ENCODE results near the gene CDK5RAP2. TPM values are rescaled to one million over a fixed set of nuclear protein-coding genes. Genes with fewer than 3 reads are reported as not detected.
"Not testable (repeated sequence)": the region's sequence is repeated elsewhere in the genome, so short reads cannot be mapped to it uniquely, and the experiment has no call there.

CDK5RAP2 gene
- total RNA-seq, 1 donor from 2014 or later = 26.8 TPM

GRCh38 chr9:120464887-120465421 is 115.0 kb downstream of the CDK5RAP2 start:
- no peak for DNase-seq

DNA sequence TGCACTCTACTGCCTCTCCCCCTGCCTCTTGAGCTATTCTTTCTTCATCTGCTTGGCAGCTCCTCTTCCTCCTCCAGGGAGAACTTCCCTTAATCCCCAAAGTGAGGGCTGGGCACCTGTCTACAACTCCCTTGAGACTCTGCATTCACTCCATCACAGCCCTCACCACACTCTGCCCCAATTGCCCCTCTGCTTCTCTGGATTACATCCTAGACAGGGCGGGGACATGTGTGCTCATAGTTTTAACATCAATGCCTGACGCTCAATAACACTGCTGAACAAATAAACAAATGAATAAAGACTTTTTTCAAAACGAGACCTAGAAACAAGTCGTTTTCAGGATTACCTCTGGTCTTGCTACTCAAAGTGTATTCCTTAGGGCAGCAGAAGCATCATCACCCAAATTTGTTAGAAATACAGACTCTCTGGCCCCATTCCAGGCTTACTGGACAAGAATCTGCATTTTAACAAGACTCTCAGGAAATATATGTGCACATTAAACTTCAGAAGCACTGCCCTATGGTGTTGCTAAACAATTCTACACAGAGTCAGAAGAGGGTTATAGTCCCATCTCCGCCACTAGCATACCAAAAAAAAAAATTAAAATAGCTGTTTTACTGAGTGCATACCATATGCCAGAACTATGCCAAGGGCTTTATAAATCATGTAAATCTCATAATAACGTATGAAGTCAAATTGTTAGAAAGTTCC is 115.6 kb downstream of the CDK5RAP2 start:
- no peak for DNase-seq

DNA sequence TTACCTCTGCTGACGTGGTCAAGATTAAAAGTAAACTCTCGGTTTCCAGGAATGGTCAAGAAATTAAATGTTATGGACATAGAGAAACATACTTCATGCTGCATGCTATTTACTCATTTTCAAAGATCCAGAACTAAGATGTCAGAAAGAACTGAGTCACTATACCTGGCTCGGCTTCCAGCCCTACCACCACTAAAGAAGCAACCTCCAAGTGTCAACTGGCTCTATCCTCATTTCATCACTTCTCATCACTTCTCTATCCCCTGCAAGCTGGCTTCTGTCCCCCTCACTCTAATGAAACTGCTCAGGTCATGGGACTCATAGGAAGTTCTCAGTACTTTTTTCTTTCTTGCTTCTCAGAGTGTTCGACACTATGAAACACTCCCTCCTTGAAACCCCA is 116.2 kb downstream of the CDK5RAP2 start:
- no peak for DNase-seq

DNA sequence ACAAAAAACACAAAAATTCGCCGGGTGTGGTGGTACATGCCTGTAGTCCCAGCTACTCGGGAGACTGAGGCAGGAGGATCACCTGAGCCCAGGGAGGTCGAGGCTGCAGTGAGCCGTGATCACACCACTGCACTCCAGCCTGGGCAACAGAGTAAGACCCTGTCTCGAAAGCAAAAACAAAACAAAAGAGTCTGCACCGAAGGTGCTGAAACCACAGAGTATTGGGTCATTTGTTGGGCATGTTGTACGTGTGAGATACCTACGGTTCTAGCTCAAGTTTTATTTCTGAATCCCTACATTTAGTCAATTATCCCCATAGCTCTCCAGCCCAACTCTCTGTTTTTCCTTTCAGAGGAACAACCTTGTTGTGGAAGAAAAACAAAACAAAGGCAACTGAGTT is 118.3 kb downstream of the CDK5RAP2 start:
- DNase-seq = not testable (repeated sequence)

DNA sequence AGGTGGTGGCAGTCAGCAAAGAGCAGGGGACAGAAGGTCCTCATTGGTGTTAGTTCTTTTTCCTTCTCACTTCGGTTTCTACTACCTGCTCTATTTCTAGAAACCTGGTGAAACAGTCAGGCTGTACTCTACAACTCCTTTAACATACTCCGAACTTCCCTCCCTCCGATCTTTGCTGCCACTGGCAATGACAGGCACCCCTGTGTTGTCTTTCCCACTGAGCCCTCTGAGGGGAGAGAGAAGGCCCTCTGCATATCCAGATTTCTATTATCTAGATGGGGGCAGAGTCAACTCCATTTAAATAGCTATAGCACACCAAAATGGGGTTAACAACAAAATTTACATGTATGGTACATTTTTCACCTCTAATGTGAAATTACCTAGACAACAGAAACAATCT is 123.7 kb downstream of the CDK5RAP2 start:
- no peak for DNase-seq

GRCh38 chr9:120454467-120454866 is 125.5 kb downstream of the CDK5RAP2 start:
- DNase-seq = no peak

GRCh38 chr9:120453792-120454191 is 126.2 kb downstream of the CDK5RAP2 start:
- DNase-seq = no peak

DNA sequence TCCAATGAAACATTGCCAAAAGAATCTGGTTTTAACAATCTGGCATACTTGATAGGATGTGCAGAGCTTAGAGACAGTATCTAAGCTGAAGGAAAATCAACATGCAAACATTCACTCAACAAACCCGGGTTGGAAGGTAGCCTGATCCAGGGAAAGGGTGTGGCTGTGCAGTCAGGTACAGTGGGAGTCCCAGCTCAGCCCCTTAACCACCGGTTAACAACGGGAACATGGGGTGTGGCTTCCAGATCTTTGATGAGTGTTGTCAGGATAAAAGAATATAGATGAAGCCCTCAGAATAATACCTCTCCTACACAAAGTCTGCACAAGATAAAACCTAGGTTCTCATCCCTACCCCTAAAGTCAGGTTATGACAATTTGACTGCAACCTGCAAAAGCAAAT is 127.3 kb downstream of the CDK5RAP2 start:
- DNase-seq = no peak

DNA sequence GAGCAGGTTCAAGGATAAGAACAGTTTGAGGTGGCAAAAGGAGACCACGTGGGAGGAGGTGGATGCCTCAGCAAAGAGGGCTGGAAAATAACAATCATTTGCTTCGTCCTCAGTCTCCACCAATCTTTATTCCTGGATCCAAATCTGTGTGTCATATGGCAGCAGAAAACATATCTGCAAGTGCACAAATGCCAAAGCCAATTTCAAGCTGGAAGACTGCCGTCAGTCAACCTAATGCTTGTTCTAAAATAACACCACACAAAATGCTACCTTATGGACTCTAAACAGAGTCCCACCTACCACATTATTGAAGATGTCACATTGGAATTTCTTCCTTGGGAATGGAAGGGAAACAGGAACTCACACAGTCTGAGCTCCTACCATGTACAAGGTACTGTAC is 129.1 kb downstream of the CDK5RAP2 start:
- DNase-seq = no peak

GRCh38 chr9:120449566-120449965 is 130.4 kb downstream of the CDK5RAP2 start:
- no peak for DNase-seq

DNA sequence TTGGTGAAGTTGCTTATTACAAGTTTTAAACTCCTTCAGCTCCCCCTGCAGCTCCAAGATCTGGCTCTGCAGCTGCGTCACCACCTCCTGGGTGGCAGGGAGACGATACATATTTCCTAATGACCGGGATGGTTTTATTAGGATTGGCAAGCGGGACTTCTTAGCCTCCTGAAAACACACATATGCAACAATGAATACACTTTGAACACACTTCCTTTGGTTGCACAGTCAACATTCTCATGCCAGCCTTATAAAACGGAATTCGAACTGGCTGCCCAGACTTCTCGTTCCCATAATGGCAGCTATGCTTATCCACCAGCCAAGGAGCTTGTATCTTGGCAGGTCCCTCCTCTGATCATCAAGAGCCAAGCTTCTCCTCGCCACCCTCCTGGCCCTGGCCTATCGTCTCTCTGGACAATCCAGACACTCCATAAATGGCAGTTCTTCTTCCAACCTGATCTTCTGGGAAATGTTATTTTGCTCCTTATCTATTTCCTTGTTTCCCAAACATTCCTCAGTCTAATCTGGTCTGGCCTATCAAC is 131.9 kb downstream of the CDK5RAP2 start:
- no peak for DNase-seq

DNA sequence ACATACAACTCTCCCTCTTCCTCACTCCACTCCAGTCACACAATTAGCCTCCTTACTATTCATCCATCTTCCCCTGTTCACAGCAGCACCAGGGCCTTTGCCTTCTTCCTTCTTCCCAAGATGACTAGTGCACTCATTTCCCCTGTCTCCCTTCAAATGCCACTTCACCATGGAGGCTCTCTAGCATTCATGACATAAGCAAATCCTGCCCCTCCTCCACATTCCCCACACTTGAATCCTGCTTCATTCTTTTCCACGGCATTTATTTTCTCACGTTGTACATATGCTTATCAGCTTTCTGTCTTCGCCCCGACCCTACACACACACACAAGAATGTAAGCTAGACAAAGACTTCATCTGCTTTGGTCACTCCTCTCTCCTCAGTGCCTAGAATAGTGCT is 133.3 kb downstream of the CDK5RAP2 start:
- no peak for DNase-seq

DNA sequence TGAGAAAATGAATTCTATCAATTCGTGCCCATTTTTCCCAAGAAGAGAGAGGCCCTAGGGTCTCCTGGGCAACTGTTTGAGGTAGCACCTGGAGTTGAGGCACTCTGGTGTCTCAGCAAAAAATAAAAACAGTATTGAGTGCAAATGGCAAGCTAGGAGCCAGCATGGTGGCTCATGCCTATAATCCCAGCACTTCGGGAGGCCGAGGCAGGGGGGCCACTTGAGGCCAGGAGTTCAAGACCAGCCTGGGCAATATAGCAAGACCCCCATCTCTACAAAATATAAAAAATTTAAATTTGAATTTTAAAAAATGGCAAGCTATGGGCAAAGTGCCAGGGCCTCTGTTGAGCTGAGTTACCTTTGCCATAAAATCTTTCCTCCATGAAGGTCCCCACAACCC is 136.0 kb downstream of the CDK5RAP2 start:
- DNase-seq = no peak

GRCh38 chr9:120443489-120443888 is 136.5 kb downstream of the CDK5RAP2 start:
- DNase-seq = no peak

DNA sequence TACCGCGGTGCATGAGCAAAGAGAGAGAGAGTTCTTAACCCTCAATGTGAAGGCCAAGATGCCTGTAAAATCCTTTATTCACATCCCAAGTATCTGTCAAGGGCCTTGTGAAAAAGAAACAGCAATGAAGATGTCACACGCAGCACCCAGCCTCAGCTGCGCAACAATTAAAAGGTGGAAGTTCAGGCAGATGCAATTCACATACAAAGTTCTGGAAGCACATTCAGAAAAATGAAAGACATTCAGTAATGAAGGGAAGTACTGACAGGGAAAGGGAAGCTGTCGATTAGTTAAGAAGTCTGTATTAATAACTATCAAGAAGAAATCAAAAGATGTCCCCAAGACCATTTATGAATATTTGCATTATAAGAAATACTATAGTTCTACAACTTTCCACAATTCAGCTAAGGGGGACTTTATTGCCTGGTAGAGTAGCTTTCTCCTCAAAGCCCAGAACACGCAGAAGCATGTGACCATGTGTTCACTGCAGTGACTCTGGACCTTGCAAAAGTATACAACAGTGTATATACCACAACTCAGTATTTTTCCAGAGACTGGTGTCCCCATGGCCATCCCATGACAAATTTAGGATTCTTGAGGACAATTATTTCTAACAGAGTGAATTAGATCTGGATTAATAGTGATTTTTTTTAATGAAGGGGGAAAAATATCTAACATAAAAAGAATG is 137.5 kb downstream of the CDK5RAP2 start:
- no peak for DNase-seq

DNA sequence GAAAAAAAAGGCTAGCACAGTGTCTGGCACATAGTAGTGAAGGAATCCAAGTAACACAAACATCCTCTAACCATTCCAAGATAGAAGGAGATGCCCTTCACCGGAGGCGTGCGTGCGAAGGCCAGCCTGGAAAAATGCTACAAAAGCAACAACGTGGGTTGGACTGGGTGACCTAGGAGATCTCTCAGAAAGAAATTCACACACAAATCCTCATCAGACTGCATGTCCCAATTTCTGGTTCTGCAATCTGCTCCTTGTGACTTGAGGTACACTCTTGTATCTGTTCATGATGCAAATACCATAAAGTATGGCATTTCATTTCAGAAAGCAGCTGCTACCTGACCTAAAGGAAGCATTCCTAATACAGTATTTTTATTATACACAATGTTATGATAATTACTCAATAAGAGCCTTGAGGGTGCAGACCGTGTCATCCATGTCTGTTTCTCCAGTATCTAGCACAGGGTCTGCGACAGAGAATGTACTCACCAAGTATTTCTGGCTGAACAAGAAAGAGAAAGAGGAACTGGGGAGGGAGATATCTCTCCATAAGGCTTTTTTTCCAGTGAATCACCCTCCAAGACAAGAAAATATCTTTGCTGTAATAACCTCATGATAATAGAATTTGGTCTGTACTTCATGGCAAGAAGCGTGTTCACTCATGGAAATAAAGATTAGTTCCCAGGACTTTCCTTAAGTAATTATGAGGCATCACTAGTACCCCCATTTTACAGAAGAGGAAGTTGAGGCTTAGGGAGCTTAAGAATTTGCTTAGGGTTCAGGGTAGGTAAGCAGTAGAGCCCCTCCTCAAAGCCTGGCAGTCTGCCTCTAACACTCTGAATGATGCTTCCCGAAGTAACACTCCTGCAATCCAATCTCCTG is 138.3 kb downstream of the CDK5RAP2 start:
- DNase-seq = no peak

DNA sequence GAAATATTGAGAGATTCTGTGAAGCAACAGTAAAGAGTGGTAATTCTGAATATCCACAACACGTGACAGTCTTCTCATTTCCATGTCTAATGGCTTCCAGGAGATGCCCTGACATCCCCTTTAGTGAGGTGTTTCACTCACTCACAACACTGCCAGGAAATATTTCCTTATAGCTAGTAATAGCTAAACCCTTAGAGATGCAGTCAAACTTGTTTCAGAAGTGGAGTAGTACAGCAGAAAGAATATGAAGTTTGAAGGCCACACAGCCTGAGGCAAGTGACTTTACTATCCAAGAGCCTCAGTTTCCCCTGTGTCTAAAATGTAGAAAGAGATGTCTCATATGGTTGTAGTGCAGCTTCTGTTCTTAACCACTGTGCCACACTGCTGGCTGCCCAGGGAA is 139.2 kb downstream of the CDK5RAP2 start:
- DNase-seq = no peak

DNA sequence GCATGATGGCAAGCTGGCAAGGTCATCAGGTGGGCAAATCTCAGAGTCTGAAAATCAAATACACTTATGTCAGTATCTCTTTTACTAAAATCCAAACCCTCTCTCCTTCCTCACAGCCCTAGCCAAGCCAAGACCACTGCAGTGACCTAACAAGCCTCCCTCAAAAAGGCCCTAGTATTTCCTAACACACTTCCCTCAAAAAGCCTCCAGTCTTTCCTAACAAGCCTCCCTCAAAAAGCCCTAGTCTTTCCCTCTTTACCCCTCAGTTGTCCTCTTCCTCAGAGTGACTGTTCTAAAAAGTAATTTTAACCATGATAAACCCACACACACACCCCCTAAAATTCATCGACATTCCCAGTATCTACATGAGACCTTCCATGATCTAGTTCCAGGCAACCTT is 140.0 kb downstream of the CDK5RAP2 start:
- DNase-seq = no peak

DNA sequence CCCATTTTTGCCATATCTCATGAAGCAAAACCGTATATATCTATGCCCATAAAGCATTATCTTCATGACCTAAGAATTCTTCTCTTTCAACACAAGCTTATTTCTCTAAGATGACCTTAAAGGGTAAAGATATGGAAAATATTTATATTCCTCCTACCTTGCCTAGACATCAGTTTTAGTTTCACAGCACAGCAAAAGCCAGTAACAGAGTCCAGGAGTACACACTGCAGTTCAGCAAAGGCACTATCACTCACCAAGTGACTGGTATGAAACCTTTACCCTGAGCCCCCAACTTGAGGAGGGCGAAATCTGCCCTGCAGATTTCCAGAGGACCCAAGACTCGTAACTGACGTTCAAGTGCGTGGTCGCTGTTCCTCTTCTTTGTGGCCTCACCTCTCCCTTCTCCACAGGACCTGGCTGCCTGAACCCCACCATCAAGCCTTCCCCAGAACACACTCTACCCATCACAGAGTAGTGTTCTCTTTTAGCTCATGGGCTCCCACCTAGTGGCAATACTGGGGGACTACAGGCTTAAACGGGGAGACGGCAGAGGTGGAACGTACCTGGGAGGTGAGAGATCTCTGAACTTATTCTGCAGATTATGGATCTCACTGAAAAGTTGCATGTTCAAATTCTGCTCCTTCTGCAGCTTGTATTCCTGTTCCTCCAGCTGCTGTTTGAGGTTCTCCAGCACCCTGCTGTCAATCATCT is 141.0 kb downstream of the CDK5RAP2 start:
- no peak for DNase-seq

DNA sequence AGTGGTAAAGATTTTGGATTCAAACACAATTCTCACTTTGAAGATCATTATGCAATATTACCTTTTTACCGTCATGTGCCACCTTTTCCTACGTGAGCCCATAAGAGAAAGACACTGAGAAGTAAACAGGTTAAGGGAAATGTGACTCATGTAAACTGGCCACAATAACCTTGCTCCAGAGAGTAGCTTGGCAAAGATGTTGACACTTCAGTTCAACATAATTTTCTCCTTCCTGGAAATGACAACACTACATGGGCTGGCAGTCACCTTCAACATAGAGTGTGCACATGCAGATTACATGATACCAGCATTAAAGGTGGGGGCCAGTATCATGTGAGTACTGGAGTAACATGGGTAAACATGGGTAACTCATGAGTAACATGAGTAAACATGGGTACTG is 141.9 kb downstream of the CDK5RAP2 start:
- DNase-seq = no peak

GRCh38 chr9:120436983-120437475 is 142.9 kb downstream of the CDK5RAP2 start:
- no peak for DNase-seq

DNA sequence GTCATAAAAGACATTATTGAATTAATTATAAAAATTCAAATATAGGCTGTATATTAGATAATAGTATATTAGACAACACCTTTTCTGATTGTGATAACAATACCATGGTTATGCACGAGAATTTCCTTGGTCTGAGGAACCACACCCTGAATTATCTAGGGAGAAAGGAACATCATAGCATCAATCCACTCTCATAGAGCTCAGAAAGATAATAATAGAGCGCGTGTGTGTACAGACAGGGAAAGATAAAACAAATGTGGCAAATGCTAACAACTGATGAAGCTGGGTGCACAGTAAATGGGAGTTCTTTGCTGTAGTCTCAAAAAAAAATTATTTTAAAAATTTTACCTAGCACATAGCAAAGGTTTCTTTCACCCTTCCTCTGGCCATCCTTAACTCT is 143.5 kb downstream of the CDK5RAP2 start:
- DNase-seq = no peak
